KOPT-K1 (cell line): ENCODE measurements around the gene TRANK1.

Source experiments
- H3K27ac ChIP-seq: fragments of 200-600 bp; sonication (generic); 2 replicates; pipeline ENCODE4 v1.5.1; 2016; ENCODE audit warnings: antibody characterized with exemption, mild to moderate bottlenecking, low read depth, low read length; ENCODE audit not compliant: poor library complexity, severe bottlenecking
- H3K36me3 ChIP-seq: fragments of 200-600 bp; sonication (generic); 2 replicates; pipeline ENCODE4 v1.5.1; 2017; ENCODE audit warnings: antibody characterized with exemption, mild to moderate bottlenecking, low read length, moderate library complexity; ENCODE audit not compliant: insufficient read depth
- H3K9me3 ChIP-seq: fragments of 200-600 bp; sonication (generic); 2 replicates; pipeline ENCODE4 v1.5.1; 2017; ENCODE audit warnings: antibody characterized with exemption, low read length, mild to moderate bottlenecking; ENCODE audit not compliant: insufficient read depth, poor library complexity, severe bottlenecking

The TRANK1 gene

GRCh38 chr3:36804295-36805055 is 140.4 kb downstream of the TRANK1 start:
- H3K27ac ChIP-seq: no peak overlapping the region
- no peaks in the 10 kb centered on the region for H3K36me3 ChIP-seq
- H3K9me3 ChIP-seq: peaks cover 16% of the 10 kb centered on the region

- Histone ChIP-seq H3K36me3 (no peaks in the 10 kb centered on the region), H3K9me3 (peaks cover 16% of the 10 kb centered on the region), H3K27ac (no peak overlapping the region)
Measured at GRCh38 chr3:36803091-36803791, 141.6 kb downstream of the TRANK1 start.

GRCh38 chr3:36800533-36801116 is 144.2 kb downstream of the TRANK1 start:
- Histone ChIP-seq H3K36me3 (no peaks in the 10 kb centered on the region), H3K27ac (no peak overlapping the region), H3K9me3 (peaks cover 8% of the 10 kb centered on the region)

- Histone ChIP-seq H3K9me3 (no peaks in the 10 kb centered on the region), H3K36me3 (no peaks in the 10 kb centered on the region), H3K27ac (no peak overlapping the region)
Measured at GRCh38 chr3:36796881-36797280, 148.0 kb downstream of the TRANK1 start.

GRCh38 chr3:36796161-36796560 is 148.7 kb downstream of the TRANK1 start:
- Histone ChIP-seq H3K36me3 (no peaks in the 10 kb centered on the region), H3K27ac (no peak overlapping the region), H3K9me3 (no peaks in the 10 kb centered on the region)

- H3K36me3 ChIP-seq: no peaks in the 10 kb centered on the region
- no peak overlapping the region for H3K27ac ChIP-seq
- H3K9me3 ChIP-seq: no peaks in the 10 kb centered on the region
Measured at GRCh38 chr3:36795622-36796021, 149.2 kb downstream of the TRANK1 start.

- H3K36me3 ChIP-seq: no peaks in the 10 kb centered on the region
- H3K9me3 ChIP-seq: no peaks in the 10 kb centered on the region
- H3K27ac ChIP-seq: no peak overlapping the region
Measured at GRCh38 chr3:36792342-36792741, 152.5 kb downstream of the TRANK1 start.

GRCh38 chr3:36790765-36791164 is 154.1 kb downstream of the TRANK1 start:
- Histone ChIP-seq H3K9me3 (no peaks in the 10 kb centered on the region), H3K36me3 (no peaks in the 10 kb centered on the region), H3K27ac (no peak overlapping the region)

GRCh38 chr3:36786921-36787890 is 157.6 kb downstream of the TRANK1 start:
- Histone ChIP-seq H3K36me3 (no peaks in the 10 kb centered on the region), H3K27ac (no peak overlapping the region), H3K9me3 (no peaks in the 10 kb centered on the region)

GRCh38 chr3:36784138-36784635 is 160.7 kb downstream of the TRANK1 start:
- Histone ChIP-seq H3K27ac (no peak overlapping the region), H3K36me3 (no peaks in the 10 kb centered on the region), H3K9me3 (no peaks in the 10 kb centered on the region)

- Histone ChIP-seq H3K9me3 (no peaks in the 10 kb centered on the region), H3K36me3 (no peaks in the 10 kb centered on the region), H3K27ac (no peak overlapping the region)
Measured at GRCh38 chr3:36777424-36778218, 167.2 kb downstream of the TRANK1 start.
